ENCODE results near the gene HK1. TPM values are rescaled to one million over a fixed set of nuclear protein-coding genes. Genes with fewer than 3 reads are reported as not detected.

HK1 gene
- polyA plus RNA-seq, 1 experiment: 47.5 TPM

GRCh38 chr10:69384320-69384719, 106.0 kb downstream of the HK1 start:
- no peak for TF ChIP-seq CTCF (IDR thresholded peaks at IDR 0.05; ENCODE audit: insufficient read depth, low read depth, low read length)
- DNase-seq (ENCODE audit: low read depth): no peak
- Histone ChIP-seq H3K36me3 (ENCODE audit: control insufficient read depth, insufficient read depth, low read length) (peaks cover 30% of the 10 kb centered on the region), H3K4me3 (ENCODE audit: low read depth, low read length) (no peak overlapping the region), H3K27me3 (ENCODE audit: control insufficient read depth, insufficient read depth, low read length) (no peaks in the 10 kb centered on the region)
- CTCF ChIA-PET: interaction anchor here (1.0 to 3.4 kb wide), 10 partner anchors 8 to 155 kb away, joined by 3 to 28 read pairs (median 8); no protein-coding TSS in a partner anchor
- POLR2A ChIA-PET: no interaction called here

GRCh38 chr10:69385454-69386350, 107.4 kb downstream of the HK1 start:
- POLR2A ChIA-PET: interaction anchor here (0.6 kb wide), 1 partner anchor 8 kb away, joined by 4 read pairs; no protein-coding TSS in a partner anchor

GRCh38 chr10:69387500-69387899, 109.2 kb downstream of the HK1 start:
- CTCF ChIA-PET: interaction anchor here (4.5 kb wide), 1 partner anchor 149 kb away, joined by 35 read pairs; no protein-coding TSS in a partner anchor
- DNase-seq (ENCODE audit: low read depth): no peak
- H3K36me3 ChIP-seq (ENCODE audit: control insufficient read depth, insufficient read depth, low read length): peaks cover 30% of the 10 kb centered on the region
- POLR2A ChIA-PET: no interaction called here
- no peak overlapping the region for H3K4me3 ChIP-seq (ENCODE audit: low read depth, low read length)
- H3K27me3 ChIP-seq (ENCODE audit: control insufficient read depth, insufficient read depth, low read length): no peaks in the 10 kb centered on the region
- no peak for TF ChIP-seq CTCF (IDR thresholded peaks at IDR 0.05; ENCODE audit: insufficient read depth, low read depth, low read length)

More at GRCh38 chr10:69385454-69386350, 107.4 kb downstream of the HK1 start:
- CTCF ChIA-PET: interaction anchor here (0.7 to 0.8 kb wide), 2 partner anchors 17 to 28 kb away, joined by 3 to 5 read pairs; no protein-coding TSS in a partner anchor
- no peak for TF ChIP-seq CTCF (IDR thresholded peaks at IDR 0.05; ENCODE audit: insufficient read depth, low read depth, low read length)
- Histone ChIP-seq H3K27me3 (ENCODE audit: control insufficient read depth, insufficient read depth, low read length) (no peaks in the 10 kb centered on the region), H3K36me3 (ENCODE audit: control insufficient read depth, insufficient read depth, low read length) (peaks cover 27% of the 10 kb centered on the region), H3K4me3 (ENCODE audit: low read depth, low read length) (no peak overlapping the region)
- DNase-seq (ENCODE audit: low read depth): no peak

- Histone ChIP-seq H3K36me3 (ENCODE audit: control insufficient read depth, insufficient read depth, low read length) (peaks cover 30% of the 10 kb centered on the region), H3K27me3 (ENCODE audit: control insufficient read depth, insufficient read depth, low read length) (no peaks in the 10 kb centered on the region), H3K4me3 (ENCODE audit: low read depth, low read length) (no peak overlapping the region)
- no peak for DNase-seq (ENCODE audit: low read depth)
- no peak for TF ChIP-seq CTCF (IDR thresholded peaks at IDR 0.05; ENCODE audit: insufficient read depth, low read depth, low read length)
- POLR2A ChIA-PET: no interaction called here
- CTCF ChIA-PET: interaction anchor here (1.4 to 4.5 kb wide), 2 partner anchors 150 to 158 kb away, joined by 3 to 35 read pairs; no protein-coding TSS in a partner anchor
Measured at GRCh38 chr10:69388488-69388887, 110.2 kb downstream of the HK1 start.

GRCh38 chr10:69389827-69390490, 111.7 kb downstream of the HK1 start:
- no peak for DNase-seq (ENCODE audit: low read depth)
- H3K27me3 ChIP-seq (ENCODE audit: control insufficient read depth, insufficient read depth, low read length): no peaks in the 10 kb centered on the region
- peaks cover 29% of the 10 kb centered on the region for H3K36me3 ChIP-seq (ENCODE audit: control insufficient read depth, insufficient read depth, low read length)
- ChIA-PET POLR2A (no interaction called here), CTCF (interaction anchor here (0.5 to 4.5 kb wide), 5 partner anchors 9 to 157 kb away, joined by 3 to 35 read pairs (median 3); no protein-coding TSS in a partner anchor)
- no peak for TF ChIP-seq CTCF (IDR thresholded peaks at IDR 0.05; ENCODE audit: insufficient read depth, low read depth, low read length)
- H3K4me3 ChIP-seq (ENCODE audit: low read depth, low read length): no peak overlapping the region

Measured in BJ (cell line).